ENCODE results near the gene TNFRSF8.

Gene TNFRSF8

DNA sequence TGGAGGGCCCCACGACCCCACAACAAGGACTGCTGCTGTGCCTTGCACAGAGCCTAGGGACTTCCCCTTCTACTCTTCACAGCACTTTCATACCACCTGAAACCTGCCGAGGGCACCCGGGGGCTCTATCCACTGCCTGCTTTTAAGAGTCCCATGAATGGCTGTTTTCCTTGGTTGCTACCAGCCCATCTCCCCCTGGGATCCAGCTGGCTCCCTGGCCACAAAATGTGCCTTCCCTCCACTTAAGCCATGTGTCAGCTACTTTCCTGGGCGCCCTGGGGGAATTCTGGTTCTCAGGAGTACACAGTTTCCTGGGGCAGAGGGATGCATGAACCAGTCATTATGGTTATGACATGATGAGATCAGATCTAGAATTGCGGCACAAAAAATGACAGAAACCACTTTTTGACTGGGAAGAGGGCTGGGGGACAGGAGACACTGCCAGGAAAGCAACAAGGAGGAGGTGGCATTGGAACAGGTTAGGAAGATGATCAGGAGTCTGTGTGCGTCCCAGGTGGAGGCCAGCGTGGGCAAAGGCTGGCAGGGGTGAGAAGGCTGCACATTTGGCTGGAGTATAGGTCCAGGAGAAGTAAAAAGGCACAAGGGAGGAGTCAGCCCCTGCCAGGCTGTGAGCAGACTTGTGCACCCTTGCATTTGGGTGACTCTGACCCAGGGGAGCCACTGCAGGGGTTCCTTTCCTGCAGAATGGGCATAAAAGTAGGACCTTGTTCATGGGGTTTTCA lies 3.2 kb upstream of the TNFRSF8 start:
- DNase-seq (ENCODE audit: low spot score) = no peak

DNA sequence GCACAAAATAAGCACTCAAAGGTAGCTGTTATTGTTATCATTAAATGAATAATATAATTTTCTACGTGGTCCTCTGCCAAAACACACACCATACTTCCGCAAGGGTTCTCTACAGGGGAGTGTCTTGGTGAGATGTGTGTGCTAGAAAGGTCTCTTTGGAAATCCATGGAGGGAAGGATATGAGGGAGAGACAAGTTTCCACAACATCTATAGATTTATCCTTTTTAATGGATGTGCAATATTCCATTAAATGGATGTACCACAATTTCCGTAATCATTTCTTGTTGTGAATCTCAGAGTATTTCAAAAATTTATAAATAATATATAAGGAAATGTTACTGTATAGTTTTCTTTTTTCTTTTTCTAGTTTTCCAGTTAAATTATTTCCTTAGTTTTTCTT lies 2.6 kb upstream of the TNFRSF8 start:
- DNase-seq (ENCODE audit: low spot score) = no peak

- no peak for DNase-seq (ENCODE audit: low spot score)
Measured at GRCh38 chr1:12064073-12064969, 1.2 kb downstream of the TNFRSF8 start.

DNA sequence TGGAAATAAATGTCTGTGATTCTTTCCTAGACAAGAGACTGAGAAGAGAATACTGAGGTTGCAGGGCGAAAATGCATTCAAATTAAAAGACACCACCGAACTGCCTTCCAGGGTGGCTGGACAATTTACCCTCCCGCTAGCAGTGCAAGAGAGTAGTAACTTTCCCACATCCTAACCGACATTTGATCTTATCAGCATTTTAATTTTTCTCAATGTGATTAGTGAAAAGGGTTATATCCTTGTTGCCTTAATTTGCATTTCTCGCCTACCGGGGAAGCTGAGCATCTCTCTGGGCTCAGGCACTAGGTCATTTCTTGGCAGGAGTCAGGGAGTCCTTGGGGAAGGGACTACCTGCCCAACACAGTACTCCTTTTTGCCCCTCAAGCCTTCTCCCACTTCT lies 2.8 kb downstream of the TNFRSF8 start:
- DNase-seq (ENCODE audit: low spot score) = no peak

DNA sequence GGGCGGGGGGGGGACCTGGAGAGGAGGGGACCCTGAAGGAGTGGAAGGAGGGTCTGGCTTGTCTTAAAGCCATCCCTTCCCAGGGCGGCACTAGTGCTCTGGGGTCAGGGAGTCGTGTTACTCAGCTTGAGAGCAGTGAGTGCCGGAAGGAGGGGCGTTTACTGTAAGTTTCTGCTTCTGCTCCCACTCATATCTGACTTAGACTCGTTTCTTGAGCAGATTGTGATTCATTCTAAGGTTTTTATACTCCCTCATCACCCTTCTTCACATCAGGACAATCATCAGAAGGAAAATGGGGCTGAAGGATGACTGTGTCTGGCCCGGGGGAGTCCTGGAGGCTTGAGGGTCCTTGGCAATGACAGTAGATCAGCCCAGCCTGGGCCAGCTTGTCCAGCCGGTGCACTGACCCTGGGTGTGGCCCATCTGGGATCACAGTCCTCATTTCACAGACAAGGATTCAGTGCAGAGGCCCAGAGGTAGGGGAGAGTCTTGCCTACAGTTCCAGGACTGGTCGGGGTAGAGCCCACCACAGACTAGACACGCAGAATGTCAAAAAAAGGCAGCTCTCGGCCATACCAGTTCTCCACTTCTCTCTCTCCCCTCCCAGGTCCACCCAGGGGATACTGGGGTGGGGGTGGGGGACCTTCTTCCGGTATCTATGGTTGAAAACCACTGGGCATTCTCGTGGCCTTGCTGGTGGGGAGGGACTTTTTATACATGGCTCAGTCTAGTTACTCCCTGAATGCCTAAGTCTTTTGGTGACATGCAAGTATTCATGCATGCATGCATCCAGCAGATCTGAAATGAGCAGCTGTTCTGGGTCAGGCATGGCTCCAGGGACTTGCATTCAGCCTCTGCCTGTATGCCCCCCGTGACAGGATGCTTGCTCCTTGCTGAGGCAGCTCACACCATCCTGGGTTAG lies 5.1 kb downstream of the TNFRSF8 start:
- no peak for DNase-seq (ENCODE audit: low spot score)

DNA sequence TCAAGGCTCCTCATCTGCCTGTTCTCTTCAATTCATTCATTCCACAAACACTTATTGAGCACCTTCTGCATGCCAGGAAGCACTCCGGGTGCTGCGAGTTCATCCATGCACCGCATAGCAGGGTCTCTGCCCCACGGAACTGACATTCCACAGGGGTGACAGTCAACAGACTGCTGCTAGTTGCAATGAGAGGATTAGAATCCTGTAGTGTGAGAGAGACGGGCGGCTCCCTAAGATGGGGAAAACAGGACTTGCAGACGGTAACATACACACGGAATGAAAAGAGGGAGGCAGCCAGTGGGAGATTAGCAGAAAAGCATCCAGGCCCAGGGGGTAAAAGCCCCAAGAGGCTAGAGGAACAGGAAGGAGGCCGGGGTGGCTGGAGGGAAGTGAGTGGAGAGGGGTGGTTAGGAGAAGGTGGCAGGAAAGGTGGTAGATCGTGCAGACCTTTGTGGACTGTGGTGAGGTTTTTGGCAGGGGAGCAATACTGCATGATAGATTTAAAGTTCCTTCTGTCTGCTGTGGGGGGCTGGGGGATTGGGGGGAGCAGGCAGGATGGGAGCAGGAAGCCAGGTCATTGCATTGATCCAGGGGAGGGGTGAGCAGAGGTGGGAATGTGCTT lies 6.6 kb downstream of the TNFRSF8 start:
- DNase-seq (ENCODE audit: low spot score) = no peak

GRCh38 chr1:12071892-12072291 lies 8.8 kb downstream of the TNFRSF8 start:
- no peak for DNase-seq (ENCODE audit: low spot score)

- no peak for DNase-seq (ENCODE audit: low spot score)
Measured at GRCh38 chr1:12072741-12073140, 9.6 kb downstream of the TNFRSF8 start.

- DNase-seq (ENCODE audit: low spot score) = no peak
Measured at GRCh38 chr1:12073796-12074195, 10.7 kb downstream of the TNFRSF8 start.

- DNase-seq (ENCODE audit: low spot score) = no peak
Measured at GRCh38 chr1:12075195-12076114, 12.4 kb downstream of the TNFRSF8 start.

- no peak for DNase-seq (ENCODE audit: low spot score)
Measured at GRCh38 chr1:12076425-12077005, 13.4 kb downstream of the TNFRSF8 start.

DNA sequence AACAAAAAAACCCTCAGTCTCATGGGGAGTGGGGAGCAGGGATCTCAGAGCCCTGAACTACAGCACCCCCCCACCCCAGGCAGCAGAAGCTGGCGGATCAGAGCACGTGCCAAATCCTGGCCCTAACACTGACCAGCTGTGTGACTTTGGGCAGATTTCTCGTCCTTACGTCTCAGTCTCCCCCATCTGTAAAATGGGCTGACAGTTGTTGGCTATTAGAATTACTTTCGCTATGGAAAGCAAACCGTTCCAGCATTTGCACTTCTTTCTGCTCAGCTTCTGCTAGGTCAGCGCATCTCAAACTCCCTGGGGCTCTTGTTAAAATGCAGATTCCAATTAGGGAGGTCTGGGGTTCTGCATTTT lies 15.5 kb downstream of the TNFRSF8 start:
- no peak for DNase-seq (ENCODE audit: low spot score)

- DNase-seq (ENCODE audit: low spot score) = peak; percentile 35
Measured at GRCh38 chr1:12078938-12079861, 16.1 kb downstream of the TNFRSF8 start.

DNA sequence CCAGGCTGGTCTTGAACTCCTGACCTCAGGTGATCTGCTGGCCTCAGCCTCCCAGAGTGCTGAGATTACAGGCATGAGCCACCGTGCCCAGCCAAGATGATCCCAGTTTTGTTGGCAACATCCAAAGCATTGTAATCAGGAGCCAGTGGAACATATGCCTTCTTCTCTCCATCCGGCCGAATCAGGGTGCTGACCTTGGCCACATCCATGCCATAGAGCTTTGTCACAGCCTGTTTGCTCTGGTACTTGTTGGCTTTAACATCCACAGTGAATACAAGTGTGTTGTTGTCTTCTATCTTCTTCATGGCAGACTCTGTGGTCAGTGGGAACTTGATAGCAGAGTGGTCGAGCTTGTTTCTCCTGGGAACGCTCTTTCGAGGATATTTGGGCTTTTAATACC lies 17.1 kb downstream of the TNFRSF8 start:
- DNase-seq (ENCODE audit: low spot score) = no peak

DNA sequence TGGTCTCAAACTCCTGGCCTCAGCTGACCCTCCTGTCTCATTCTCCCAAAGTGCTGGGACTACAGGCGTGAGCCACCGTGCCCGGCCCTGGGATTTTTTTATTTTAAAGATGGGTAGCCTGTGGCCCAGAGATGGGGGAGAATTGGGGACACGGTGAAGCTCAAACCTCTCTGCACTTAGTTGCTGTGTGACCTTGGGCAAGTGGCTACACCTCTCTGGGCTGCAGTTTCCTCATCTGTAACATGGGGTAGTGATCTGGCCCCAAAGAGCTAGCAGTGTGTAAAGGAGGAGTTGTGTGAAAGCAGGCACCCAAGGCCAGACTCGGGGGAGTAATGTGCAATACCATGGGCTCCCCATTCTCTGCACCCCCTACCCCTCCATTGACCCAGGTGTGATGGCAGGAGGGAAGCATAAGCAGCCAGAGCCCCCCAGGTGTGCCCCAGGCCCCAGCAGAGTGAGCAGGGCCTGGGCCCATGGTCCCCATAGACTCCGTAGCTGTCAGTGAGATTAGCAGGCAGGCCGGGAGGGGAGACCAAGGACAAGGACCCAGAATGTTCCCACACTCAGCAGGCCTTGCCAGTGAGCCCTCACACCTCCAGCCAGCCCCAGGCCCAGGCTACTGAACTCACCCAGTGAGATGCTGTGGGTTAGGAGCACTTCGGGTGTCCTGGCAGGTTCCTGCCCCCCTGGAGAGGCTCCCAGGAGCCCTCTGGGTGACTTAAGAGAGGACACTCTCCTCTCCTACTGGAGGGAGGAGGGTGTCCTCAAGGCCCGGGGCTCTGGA lies 17.9 kb downstream of the TNFRSF8 start:
- no peak for DNase-seq (ENCODE audit: low spot score)

- DNase-seq (ENCODE audit: low spot score) = no peak
Measured at GRCh38 chr1:12081648-12082396, 18.7 kb downstream of the TNFRSF8 start.

DNA sequence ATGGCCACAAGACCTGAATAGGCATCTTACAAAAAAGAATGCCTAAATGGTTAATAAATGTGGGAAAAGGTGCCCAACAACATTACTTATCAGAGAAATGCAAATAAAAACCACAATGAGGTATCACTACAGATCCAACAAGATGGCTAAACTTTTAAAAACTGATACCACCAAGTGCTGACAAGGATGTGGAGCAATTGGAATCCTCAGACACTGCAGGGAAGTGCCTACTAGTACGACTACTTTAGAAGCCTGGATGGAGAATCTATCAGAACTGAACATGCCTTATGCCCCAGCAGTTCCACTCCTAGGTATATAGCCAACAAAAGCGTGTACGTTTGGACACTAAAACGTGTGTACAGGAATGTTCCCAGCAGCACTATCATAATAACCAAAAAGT lies 19.9 kb downstream of the TNFRSF8 start:
- no peak for DNase-seq (ENCODE audit: low spot score)

Data from SK-N-DZ (cell line).